Measurements from ENCODE around the gene DENND6B.

DNA sequence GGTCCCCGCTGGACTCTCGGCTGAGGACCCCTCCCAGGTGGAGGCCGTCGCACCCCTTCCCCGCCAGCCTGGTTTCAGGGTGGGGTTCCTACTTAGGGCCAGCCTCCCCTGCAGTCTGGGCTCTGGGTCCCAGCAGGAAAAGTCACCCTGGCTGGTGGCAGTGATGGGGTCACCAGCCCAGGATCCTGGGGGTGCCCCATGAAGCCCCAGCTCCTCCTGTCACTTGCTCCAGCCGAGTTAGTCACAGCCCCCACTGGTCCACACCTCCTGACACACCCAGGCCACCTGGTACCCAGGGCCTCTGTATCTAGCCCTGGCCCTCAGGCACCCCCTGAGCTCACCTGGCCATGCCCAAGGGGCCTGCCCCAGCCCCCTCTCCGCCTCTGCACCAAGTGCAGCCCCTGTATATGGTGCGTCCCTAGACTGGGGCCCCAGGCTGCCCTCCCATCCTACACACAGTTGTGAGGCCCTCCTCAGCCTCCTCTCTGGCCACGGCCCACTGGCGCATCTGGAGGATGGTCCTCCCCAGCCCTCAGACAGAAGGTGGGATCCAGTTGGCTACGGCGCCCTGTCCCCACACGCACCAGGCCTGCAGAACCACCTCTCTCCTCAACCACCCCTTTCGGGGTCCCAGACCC is 26.1 kb downstream of the DENND6B start:
- TF ChIP-seq, protein P1, sequence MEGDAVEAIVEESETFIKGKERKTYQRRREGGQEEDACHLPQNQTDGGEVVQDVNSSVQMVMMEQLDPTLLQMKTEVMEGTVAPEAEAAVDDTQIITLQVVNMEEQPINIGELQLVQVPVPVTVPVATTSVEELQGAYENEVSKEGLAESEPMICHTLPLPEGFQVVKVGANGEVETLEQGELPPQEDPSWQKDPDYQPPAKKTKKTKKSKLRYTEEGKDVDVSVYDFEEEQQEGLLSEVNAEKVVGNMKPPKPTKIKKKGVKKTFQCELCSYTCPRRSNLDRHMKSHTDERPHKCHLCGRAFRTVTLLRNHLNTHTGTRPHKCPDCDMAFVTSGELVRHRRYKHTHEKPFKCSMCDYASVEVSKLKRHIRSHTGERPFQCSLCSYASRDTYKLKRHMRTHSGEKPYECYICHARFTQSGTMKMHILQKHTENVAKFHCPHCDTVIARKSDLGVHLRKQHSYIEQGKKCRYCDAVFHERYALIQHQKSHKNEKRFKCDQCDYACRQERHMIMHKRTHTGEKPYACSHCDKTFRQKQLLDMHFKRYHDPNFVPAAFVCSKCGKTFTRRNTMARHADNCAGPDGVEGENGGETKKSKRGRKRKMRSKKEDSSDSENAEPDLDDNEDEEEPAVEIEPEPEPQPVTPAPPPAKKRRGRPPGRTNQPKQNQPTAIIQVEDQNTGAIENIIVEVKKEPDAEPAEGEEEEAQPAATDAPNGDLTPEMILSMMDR (IDR thresholded peaks at IDR 0.05) = no peak
- no peak for TF ChIP-seq POLR2A (IDR thresholded peaks at IDR 0.05)
